ENCODE results near the gene DGKI. TPM values are rescaled to one million over a fixed set of nuclear protein-coding genes. Genes with fewer than 3 reads are reported as not detected.

DGKI gene
- total and polyA plus RNA-seq, 2 of the 4 experiments (the other 2 are of a cell fraction), result 3.9 to 15.8 TPM

DNA sequence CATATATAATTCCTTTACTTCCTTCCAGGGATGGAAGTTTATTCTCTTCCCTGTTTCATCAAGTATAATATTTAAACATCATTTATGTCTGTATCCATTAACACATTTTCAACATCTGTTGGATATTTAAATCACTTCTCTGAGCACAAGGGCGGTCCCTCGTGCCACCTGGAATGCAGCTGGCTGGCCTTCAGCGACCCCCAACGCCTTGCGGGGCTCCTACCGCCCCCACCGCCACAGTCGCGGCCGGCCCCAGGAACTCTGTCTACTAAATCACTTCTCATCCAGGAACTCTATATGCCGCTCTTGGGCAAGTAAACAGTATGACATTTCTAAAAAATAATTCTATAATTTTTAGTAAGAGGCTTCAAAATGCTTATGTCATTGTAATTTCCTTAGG lies 282.1 kb downstream of the DGKI start:
- no peak overlapping the region for H3K27ac ChIP-seq (ENCODE audit: insufficient read depth, low read length)

More for the DNA sequence above, 282.1 kb downstream of the DGKI start:
- Histone ChIP-seq H3K9me3 (ENCODE audit: control insufficient read depth, insufficient read depth, low read length) (no peaks in the 10 kb centered on the region), H4K5ac (ENCODE audit: low read depth, low read length) (no peak overlapping the region), H3K4me1 (ENCODE audit: control insufficient read depth, insufficient read depth, low read length) (peaks cover 2% of the 10 kb centered on the region; the same call in 1 of the 2 replicates), H3K27me3 (ENCODE audit: control insufficient read depth, insufficient read depth, low read length) (no peaks in the 10 kb centered on the region), H2AK5ac (ENCODE audit: low read depth, low read length) (no peak overlapping the region), H2AK9ac (replicated peaks; ENCODE audit: low read depth, low read length, poor library complexity) (no peak overlapping the region), H4K20me1 (ENCODE audit: insufficient read depth, low read length) (no peaks in the 10 kb centered on the region), H2BK120ac (ENCODE audit: low read depth, low read length) (no peak overlapping the region), H3K79me1 (ENCODE audit: low read depth in 1 of 2, low read length in 2 of 2) (no peaks in the 10 kb centered on the region), H3K14ac (replicated peaks; ENCODE audit: low read depth, low read length) (no peak overlapping the region), H3K4me2 (ENCODE audit: low read depth, low read length) (no peak overlapping the region), H3K9me1 (ENCODE audit: insufficient read depth, low read length) (0 out of 2 replicates have a peak, but pooled peaks cover 3% of the 10 kb centered on the region), H3K36me3 (ENCODE audit: control insufficient read depth, insufficient read depth, low read length) (no peaks in the 10 kb centered on the region), H3K18ac (ENCODE audit: low read depth, low read length) (no peak overlapping the region), H2BK15ac (ENCODE audit: low read depth, low read length) (no peak overlapping the region), H4K8ac (ENCODE audit: low read depth in 2 of 2, low read length in 2 of 2) (no peak overlapping the region), H3K4me3 (ENCODE audit: insufficient read depth, low read depth, low read length) (no peak overlapping the region), H3K4ac (ENCODE audit: low read depth, low read length) (no peak overlapping the region), H4K91ac (ENCODE audit: insufficient read depth, low read depth, low read length) (no peak overlapping the region), H3K23ac (ENCODE audit: low read depth, low read length) (no peak overlapping the region), H3K9ac (ENCODE audit: low read depth, low read length) (no peak overlapping the region), H2BK20ac (ENCODE audit: low read depth, low read length) (no peak overlapping the region), H2AFZ (replicated peaks; ENCODE audit: low read length, poor library complexity) (no peak overlapping the region), H3K56ac (ENCODE audit: extremely low read depth, insufficient read depth, low read length) (no peak overlapping the region), H2BK5ac (ENCODE audit: low read depth, low read length, poor library complexity, severe bottlenecking) (no peak overlapping the region)
- ChIA-PET CTCF (no interaction called here), POLR2A (ENCODE audit: unreplicated experiment) (no interaction called here)
- TF ChIP-seq, protein P1, sequence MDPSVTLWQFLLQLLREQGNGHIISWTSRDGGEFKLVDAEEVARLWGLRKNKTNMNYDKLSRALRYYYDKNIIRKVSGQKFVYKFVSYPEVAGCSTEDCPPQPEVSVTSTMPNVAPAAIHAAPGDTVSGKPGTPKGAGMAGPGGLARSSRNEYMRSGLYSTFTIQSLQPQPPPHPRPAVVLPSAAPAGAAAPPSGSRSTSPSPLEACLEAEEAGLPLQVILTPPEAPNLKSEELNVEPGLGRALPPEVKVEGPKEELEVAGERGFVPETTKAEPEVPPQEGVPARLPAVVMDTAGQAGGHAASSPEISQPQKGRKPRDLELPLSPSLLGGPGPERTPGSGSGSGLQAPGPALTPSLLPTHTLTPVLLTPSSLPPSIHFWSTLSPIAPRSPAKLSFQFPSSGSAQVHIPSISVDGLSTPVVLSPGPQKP (IDR thresholded peaks at IDR 0.05; ENCODE audit: borderline replicate concordance, low read depth, low read length), result no peak
- no peak for TF ChIP-seq FOS (IDR thresholded peaks at IDR 0.05; ENCODE audit: low read depth, low read length)
- TF ChIP-seq MAFK (IDR thresholded peaks at IDR 0.05; ENCODE audit: low read depth, low read length), result no peak
- no peak for TF ChIP-seq BHLHE40 (IDR thresholded peaks at IDR 0.05; ENCODE audit: low read depth, low read length)
- no peak for TF ChIP-seq CEBPB (IDR thresholded peaks at IDR 0.05; ENCODE audit: low read depth, low read length)
- TF ChIP-seq, protein P2, sequence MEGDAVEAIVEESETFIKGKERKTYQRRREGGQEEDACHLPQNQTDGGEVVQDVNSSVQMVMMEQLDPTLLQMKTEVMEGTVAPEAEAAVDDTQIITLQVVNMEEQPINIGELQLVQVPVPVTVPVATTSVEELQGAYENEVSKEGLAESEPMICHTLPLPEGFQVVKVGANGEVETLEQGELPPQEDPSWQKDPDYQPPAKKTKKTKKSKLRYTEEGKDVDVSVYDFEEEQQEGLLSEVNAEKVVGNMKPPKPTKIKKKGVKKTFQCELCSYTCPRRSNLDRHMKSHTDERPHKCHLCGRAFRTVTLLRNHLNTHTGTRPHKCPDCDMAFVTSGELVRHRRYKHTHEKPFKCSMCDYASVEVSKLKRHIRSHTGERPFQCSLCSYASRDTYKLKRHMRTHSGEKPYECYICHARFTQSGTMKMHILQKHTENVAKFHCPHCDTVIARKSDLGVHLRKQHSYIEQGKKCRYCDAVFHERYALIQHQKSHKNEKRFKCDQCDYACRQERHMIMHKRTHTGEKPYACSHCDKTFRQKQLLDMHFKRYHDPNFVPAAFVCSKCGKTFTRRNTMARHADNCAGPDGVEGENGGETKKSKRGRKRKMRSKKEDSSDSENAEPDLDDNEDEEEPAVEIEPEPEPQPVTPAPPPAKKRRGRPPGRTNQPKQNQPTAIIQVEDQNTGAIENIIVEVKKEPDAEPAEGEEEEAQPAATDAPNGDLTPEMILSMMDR (conservative IDR thresholded peaks at IDR 0.05; ENCODE audit: low read depth, low read length), result no peak
- TF ChIP-seq SMC3 (IDR thresholded peaks at IDR 0.05; ENCODE audit: low read depth, low read length), result no peak
- TF ChIP-seq MXI1 (IDR thresholded peaks at IDR 0.05; ENCODE audit: borderline replicate concordance, low read depth, low read length), result no peak
- no peak for TF ChIP-seq RAD21 (IDR thresholded peaks at IDR 0.05; ENCODE audit: low read length)
- TF ChIP-seq CHD1 (IDR thresholded peaks at IDR 0.05; ENCODE audit: low read depth, low read length), result no peak
- TF ChIP-seq, protein P3, sequence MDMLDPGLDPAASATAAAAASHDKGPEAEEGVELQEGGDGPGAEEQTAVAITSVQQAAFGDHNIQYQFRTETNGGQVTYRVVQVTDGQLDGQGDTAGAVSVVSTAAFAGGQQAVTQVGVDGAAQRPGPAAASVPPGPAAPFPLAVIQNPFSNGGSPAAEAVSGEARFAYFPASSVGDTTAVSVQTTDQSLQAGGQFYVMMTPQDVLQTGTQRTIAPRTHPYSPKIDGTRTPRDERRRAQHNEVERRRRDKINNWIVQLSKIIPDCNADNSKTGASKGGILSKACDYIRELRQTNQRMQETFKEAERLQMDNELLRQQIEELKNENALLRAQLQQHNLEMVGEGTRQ (IDR thresholded peaks at IDR 0.05; ENCODE audit: low read depth, low read length), result no peak
- TF ChIP-seq RCOR1 (IDR thresholded peaks at IDR 0.05; ENCODE audit: insufficient replicate concordance, low read length), result no peak
- TF ChIP-seq NFE2L2 (IDR thresholded peaks at IDR 0.05; ENCODE audit: low read depth, low read length), result no peak
- ATAC-seq (ENCODE audit: low read depth) (no peak), DNase-seq (no peak)
- 38% methylated on average over 2 of the region's 11 CpGs; no CpG with 5 or more reads in 1 of the 2 experiments for WGBS, 2 experiments (ENCODE audit: extremely low coverage in 2 of 2, insufficient read length in 1 of 2)
- dilution Hi-C loops (cut with HindIII; ENCODE audit: low sequenced_read_pairs, unreplicated experiment) (no loop called here), intact Hi-C loops (cut with micrococcal nuclease) (no loop called here), in situ Hi-C loops (cut with MboI; ENCODE audit: low sequenced_read_pairs) (no loop called here)
- BruUV-seq (replicated peaks), result no TSS peak
